Measurements from ENCODE around the gene DMD. TPM values are rescaled to one million over a fixed set of nuclear protein-coding genes. Genes with fewer than 3 reads are reported as not detected.

Gene DMD
- total and polyA plus RNA-seq, 2 of the 8 experiments (the other 6 are each of a cell fraction or from before 2014, with no cell fraction given): 4.8 to 7.4 TPM

DNA sequence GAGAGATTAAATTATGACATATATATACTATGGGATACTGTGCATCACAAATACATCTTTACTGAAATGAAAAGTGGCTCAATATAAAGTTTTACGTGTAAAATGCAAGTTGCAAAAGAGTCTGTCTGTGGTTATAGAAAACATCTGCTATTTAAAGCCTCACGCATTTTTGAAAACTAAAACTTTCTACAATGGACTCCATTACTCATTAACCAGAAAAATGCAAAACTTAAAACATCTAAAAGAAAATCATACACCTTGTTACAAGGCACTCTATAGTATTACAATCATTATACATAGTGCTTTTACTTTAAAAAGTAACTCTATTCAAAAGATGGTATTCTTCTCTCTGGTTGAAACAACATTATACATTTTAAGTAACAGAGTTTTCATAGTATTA is 755.6 kb downstream of the DMD start:
- Histone ChIP-seq H4K20me1 (replicated peaks in 1 of 2; ENCODE audit: control insufficient read depth in 1 of 2, insufficient read depth in 2 of 2, low read length in 2 of 2) (no peaks in the 10 kb centered on the region), H4K91ac (replicated peaks; ENCODE audit: insufficient read length, low read length) (no peak overlapping the region), H3K56ac (replicated peaks; ENCODE audit: insufficient read length, low read depth, low read length) (no peak overlapping the region), H3K9me3 (ENCODE audit: insufficient read depth in 2 of 2, low read depth in 1 of 2, low read length in 1 of 2) (no peaks in the 10 kb centered on the region), H3K79me2 (ENCODE audit: control insufficient read depth in 1 of 2, insufficient read depth in 2 of 2, low read length in 2 of 2) (no peaks in the 10 kb centered on the region), H4K5ac (ENCODE audit: insufficient read length, low read depth, low read length) (no peak overlapping the region), H3K4me3 (ENCODE audit: extremely low read depth in 1 of 4, insufficient read depth in 2 of 4, low read depth in 3 of 4, low read length in 4 of 4) (no peak overlapping the region), H2BK12ac (ENCODE audit: low read depth, low read length) (no peak overlapping the region), H2BK15ac (ENCODE audit: low read length) (no peak overlapping the region), H2BK20ac (ENCODE audit: low read length) (no peak overlapping the region), H3K27ac (ENCODE audit: low read depth, low read length) (no peak overlapping the region), H3K79me1 (ENCODE audit: low read depth, low read length) (no peaks in the 10 kb centered on the region), H2AK5ac (ENCODE audit: low read depth, low read length) (no peak overlapping the region), H2AFZ (ENCODE audit: low read length) (no peak overlapping the region), H3K14ac (ENCODE audit: insufficient read length) (no peak overlapping the region), H2BK5ac (ENCODE audit: low read depth, low read length) (no peak overlapping the region), H3K18ac (ENCODE audit: extremely low read depth, low read length) (no peak overlapping the region), H4K8ac (ENCODE audit: extremely low read depth, insufficient read depth, low read length) (no peak overlapping the region), H3K4me1 (replicated peaks in 1 of 4; ENCODE audit: control insufficient read depth in 3 of 4, insufficient read depth in 4 of 4, low read length in 3 of 4) (no peaks in the 10 kb centered on the region), H2BK120ac (replicated peaks; ENCODE audit: low read depth, low read length) (no peak overlapping the region), H3K23ac (ENCODE audit: insufficient read length) (no peak overlapping the region), H3K4ac (replicated peaks; ENCODE audit: insufficient read length, low read depth, low read length) (no peak overlapping the region), H3K9ac (replicated peaks in 1 of 4; ENCODE audit: extremely low read depth in 1 of 4, low read depth in 3 of 4, low read length in 3 of 4) (no peak overlapping the region), H3K27me3 (replicated peaks in 1 of 4; ENCODE audit: control insufficient read depth in 3 of 4, extremely low read depth in 1 of 4, insufficient read depth in 3 of 4, low read length in 3 of 4) (no peaks in the 10 kb centered on the region), H3K36me3 (ENCODE audit: control insufficient read depth in 2 of 4, insufficient read depth in 4 of 4, low read length in 3 of 4) (no peaks in the 10 kb centered on the region), H3K23me2 (ENCODE audit: low read depth, low read length) (no peaks in the 10 kb centered on the region), H3K4me2 (ENCODE audit: insufficient read depth in 1 of 2, low read depth in 2 of 2, low read length in 2 of 2) (no peak overlapping the region)
- FAIRE-seq (no peak), DNase-seq (ENCODE audit: low read depth in 1 of 2, low spot score in 2 of 2) (no peak)
- ChIA-PET CTCF (ENCODE audit: partially characterized antibody) (no interaction called here), POLR2A (ENCODE audit: partially characterized antibody) (no interaction called here)
- WGBS, 2 experiments (ENCODE audit: extremely low coverage in 1 of 2, insufficient coverage in 1 of 2, insufficient read length in 1 of 2, insufficient replicate concordance in 2 of 2, low coverage in 1 of 2, low lambda C conversion rate in 2 of 2, missing lambda C conversion rate in 1 of 2): 82% methylated on average over 2 of the region's 2 CpGs; no CpG with 5 or more reads in 1 of the 2 experiments
- TF ChIP-seq, protein P1, sequence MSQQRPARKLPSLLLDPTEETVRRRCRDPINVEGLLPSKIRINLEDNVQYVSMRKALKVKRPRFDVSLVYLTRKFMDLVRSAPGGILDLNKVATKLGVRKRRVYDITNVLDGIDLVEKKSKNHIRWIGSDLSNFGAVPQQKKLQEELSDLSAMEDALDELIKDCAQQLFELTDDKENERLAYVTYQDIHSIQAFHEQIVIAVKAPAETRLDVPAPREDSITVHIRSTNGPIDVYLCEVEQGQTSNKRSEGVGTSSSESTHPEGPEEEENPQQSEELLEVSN (IDR thresholded peaks at IDR 0.05): no peak
- TF ChIP-seq TBP (IDR thresholded peaks at IDR 0.05; ENCODE audit: low read depth, low read length): no peak
- TF ChIP-seq EGR1 (IDR thresholded peaks at IDR 0.05; ENCODE audit: borderline replicate concordance, low read depth, low read length): no peak
- TF ChIP-seq RXRA (IDR thresholded peaks at IDR 0.05; ENCODE audit: insufficient read depth, low read depth, low read length): no peak
- no peak for TF ChIP-seq BACH1 (IDR thresholded peaks at IDR 0.05; ENCODE audit: low read length)
- TF ChIP-seq ASH2L (IDR thresholded peaks at IDR 0.05; ENCODE audit: low read length): no peak
- TF ChIP-seq SP1 (IDR thresholded peaks at IDR 0.05; ENCODE audit: low read depth, low read length): no peak
- TF ChIP-seq SIN3A (conservative IDR thresholded peaks at IDR 0.05 in 1 of 2, IDR thresholded peaks at IDR 0.05 in 1 of 2; ENCODE audit: low read depth in 1 of 2, low read length in 2 of 2): no peak
- no peak for TF ChIP-seq TAF7 (optimal IDR thresholded peaks at IDR 0.05; ENCODE audit: borderline replicate concordance, low read depth, low read length)
- no peak for TF ChIP-seq MAFK (IDR thresholded peaks at IDR 0.05; ENCODE audit: low read depth, low read length)
- TF ChIP-seq KDM5A (IDR thresholded peaks at IDR 0.05; ENCODE audit: low read length): no peak
- no peak for TF ChIP-seq CBX8 (IDR thresholded peaks at IDR 0.05; ENCODE audit: borderline replicate concordance, low read depth, low read length)
- no peak for TF ChIP-seq FOSL1 (IDR thresholded peaks at IDR 0.05; ENCODE audit: insufficient read depth, low read depth, low read length)
- TF ChIP-seq CTBP2 (IDR thresholded peaks at IDR 0.05; ENCODE audit: borderline replicate concordance, insufficient read depth, insufficient read length, low read length): no peak
- TF ChIP-seq JUND (IDR thresholded peaks at IDR 0.05; ENCODE audit: low read length): no peak
- no peak for TF ChIP-seq CREB1 (IDR thresholded peaks at IDR 0.05)

All from H1 (cell line).